Peyer's patch (tissue), 4 donors: ENCODE data around the gene KRT72.

ENCODE experiments used
- CTCF ChIP-seq, 6 experiments: fragments of 450-650 bp in 4 of 6; fragments of 200-600 bp in 2 of 6; sonication (generic) in 1 of 6; IDR thresholded peaks; one replicate each; pipeline ENCODE4 v1.5.1; 2017 to 2019; ENCODE audit warnings: antibody characterized with exemption in 6 of 6, mild to moderate bottlenecking in 3 of 6, moderate library complexity in 1 of 6
- POLR2A ChIP-seq, 2 donors: fragments of 450-650 bp; IDR thresholded peaks; one replicate each; pipeline ENCODE4 v1.5.1; 2017; ENCODE audit warnings: antibody characterized with exemption in 2 of 2, mild to moderate bottlenecking in 2 of 2, moderate library complexity in 2 of 2

GRCh38 chr12:52618216-52618615, 17.0 kb upstream of the KRT72 start, which contains the start of gene KRT73:
- no peak for TF ChIP-seq CTCF (IDR thresholded peaks at IDR 0.05)
- TF ChIP-seq POLR2A (IDR thresholded peaks at IDR 0.05), result no peak
